Measurements from ENCODE around the gene SLC4A1AP.

The SLC4A1AP gene

GRCh38 chr2:27723372-27724144 is 59.9 kb downstream of the SLC4A1AP start:
- peak in 1 of 2 donors; percentile 35 for DNase-seq

GRCh38 chr2:27724191-27724590 is 60.5 kb downstream of the SLC4A1AP start:
- DNase-seq: no peak

- no peak for DNase-seq
Observed at GRCh38 chr2:27724905-27725701, 61.4 kb downstream of the SLC4A1AP start.

- DNase-seq: peak in 1 of 2 donors; percentile 28
Observed at GRCh38 chr2:27727257-27727656, 63.6 kb downstream of the SLC4A1AP start.

- DNase-seq: no peak
Observed at GRCh38 chr2:27728081-27728858, 64.6 kb downstream of the SLC4A1AP start.

GRCh38 chr2:27729198-27729597 is 65.5 kb downstream of the SLC4A1AP start:
- DNase-seq: no peak

GRCh38 chr2:27729614-27730013 is 65.9 kb downstream of the SLC4A1AP start:
- no peak for DNase-seq

GRCh38 chr2:27730261-27730662 is 66.6 kb downstream of the SLC4A1AP start:
- no peak for DNase-seq

GRCh38 chr2:27730980-27731691 is 67.4 kb downstream of the SLC4A1AP start:
- no peak for DNase-seq

GRCh38 chr2:27734305-27734704 is 70.6 kb downstream of the SLC4A1AP start:
- DNase-seq: no peak

GRCh38 chr2:27735263-27735904 is 71.7 kb downstream of the SLC4A1AP start:
- DNase-seq: no peak

GRCh38 chr2:27736031-27736889 is 72.6 kb downstream of the SLC4A1AP start:
- no peak for DNase-seq

GRCh38 chr2:27736890-27737204 is 73.2 kb downstream of the SLC4A1AP start:
- DNase-seq: no peak

- no peak for DNase-seq
Observed at GRCh38 chr2:27737676-27738348, 74.1 kb downstream of the SLC4A1AP start.

GRCh38 chr2:27738349-27739057 is 74.8 kb downstream of the SLC4A1AP start:
- no peak for DNase-seq

- no peak for DNase-seq
Observed at GRCh38 chr2:27739058-27739373, 75.3 kb downstream of the SLC4A1AP start.

GRCh38 chr2:27741673-27742072 is 78.0 kb downstream of the SLC4A1AP start:
- DNase-seq: no peak

GRCh38 chr2:27742571-27742970 is 78.9 kb downstream of the SLC4A1AP start:
- DNase-seq: no peak

Measured in bone marrow (tissue), 2 donors.